Astrocyte (in vitro differentiated cells and primary cell): ENCODE measurements around the gene ING4. TPM values are rescaled to one million over a fixed set of nuclear protein-coding genes. Genes with fewer than 3 reads are reported as not detected.

Experiments
- DNase-seq: peaks from one replicate; pipeline ENCODE4 v3.0.0-alpha.2; 2010; ENCODE audit warnings: low read depth
- FAIRE-seq: peaks from 2 replicates; lab custom pipeline; 2011; peaks lifted over from hg19 to GRCh38; lab: Jason Lieb, UNC
- H2AFZ ChIP-seq: 2 replicates; pipeline ENCODE4 v1.6.0; 2012; ENCODE audit warnings: low read depth, low read length, inconsistent platforms
- H3K27ac ChIP-seq: 2 replicates; pipeline ENCODE4 v1.5.1; 2011; ENCODE audit warnings: low read depth, low read length, inconsistent platforms
- H3K27me3 ChIP-seq: 2 replicates; pipeline ENCODE4 v1.6.0; 2011; ENCODE audit warnings: low read length, inconsistent platforms; ENCODE audit not compliant: insufficient read depth
- H3K36me3 ChIP-seq: 2 replicates; pipeline ENCODE4 v1.5.1; 2011; ENCODE audit warnings: low read length, inconsistent platforms; ENCODE audit not compliant: insufficient read depth
- H3K4me1 ChIP-seq: 2 replicates; pipeline ENCODE4 v1.5.1; 2011; ENCODE audit warnings: low read length, inconsistent platforms; ENCODE audit not compliant: insufficient read depth
- H3K4me2 ChIP-seq: 2 replicates; pipeline ENCODE4 v1.6.0; 2012; ENCODE audit warnings: low read length, inconsistent platforms
- H3K4me3 ChIP-seq: 2 replicates; pipeline ENCODE4 v1.5.1; 2011; ENCODE audit warnings: low read depth, mild to moderate bottlenecking, low read length, inconsistent platforms; ENCODE audit not compliant: insufficient read depth
- H3K79me2 ChIP-seq: 2 replicates; pipeline ENCODE4 v1.6.0; 2012; ENCODE audit warnings: mild to moderate bottlenecking, low read length, inconsistent platforms; ENCODE audit not compliant: insufficient read depth
- H3K9ac ChIP-seq: 2 replicates; pipeline ENCODE4 v1.6.0; 2012; ENCODE audit warnings: mild to moderate bottlenecking, low read length, inconsistent platforms
- H3K9me3 ChIP-seq: 2 replicates; pipeline ENCODE4 v1.5.1; 2012; ENCODE audit warnings: low read depth, mild to moderate bottlenecking, low read length, inconsistent platforms; ENCODE audit not compliant: insufficient read depth
- H4K20me1 ChIP-seq: 2 replicates; pipeline ENCODE4 v1.6.0; 2012; ENCODE audit warnings: low read length, inconsistent platforms; ENCODE audit not compliant: insufficient read depth
- H3K27ac Mint-ChIP-seq: one replicate; pipeline ENCODE4 v1.8.0; 2021; ENCODE audit warnings: mild to moderate bottlenecking, mixed read lengths; ENCODE audit not compliant: unreplicated experiment
- H3K27me3 Mint-ChIP-seq: one replicate; pipeline ENCODE4 v1.8.0; 2021; ENCODE audit warnings: low read depth, mixed read lengths; ENCODE audit not compliant: unreplicated experiment
- H3K36me3 Mint-ChIP-seq: one replicate; pipeline ENCODE4 v1.8.0; 2021; ENCODE audit warnings: low read depth, mixed read lengths; ENCODE audit not compliant: unreplicated experiment
- H3K4me1 Mint-ChIP-seq: one replicate; pipeline ENCODE4 v1.8.0; 2021; ENCODE audit warnings: low read depth, mixed read lengths; ENCODE audit not compliant: unreplicated experiment
- H3K4me3 Mint-ChIP-seq: one replicate; pipeline ENCODE4 v1.8.0; 2021; ENCODE audit warnings: mild to moderate bottlenecking, moderate library complexity, mixed read lengths; ENCODE audit not compliant: unreplicated experiment
- H3K9me3 Mint-ChIP-seq: one replicate; pipeline ENCODE4 v1.8.0; 2021; ENCODE audit warnings: mild to moderate bottlenecking, mixed read lengths; ENCODE audit not compliant: unreplicated experiment
- EZH2 ChIP-seq: IDR thresholded peaks from 2 replicates; pipeline ENCODE4 v1.6.1; 2012; ENCODE audit warnings: mild to moderate bottlenecking, low read length, inconsistent platforms; ENCODE audit not compliant: insufficient read depth
- total RNA-seq: library from RNA; stranded (reverse); gene quantifications from 2 replicates; pipeline ENCODE4 v1.2.1, GENCODE V29; 2021
- TF ChIP-seq, protein P1 (sequence below): IDR thresholded peaks from 2 replicates; pipeline ENCODE4 v1.5.1; 2011; ENCODE audit warnings: low read depth, mild to moderate bottlenecking, inconsistent platforms, low read length, moderate library complexity; ENCODE audit not compliant: insufficient read depth

Gene ING4
- total RNA-seq, 1 donor from 2014 or later = 30.9 TPM

DNA sequence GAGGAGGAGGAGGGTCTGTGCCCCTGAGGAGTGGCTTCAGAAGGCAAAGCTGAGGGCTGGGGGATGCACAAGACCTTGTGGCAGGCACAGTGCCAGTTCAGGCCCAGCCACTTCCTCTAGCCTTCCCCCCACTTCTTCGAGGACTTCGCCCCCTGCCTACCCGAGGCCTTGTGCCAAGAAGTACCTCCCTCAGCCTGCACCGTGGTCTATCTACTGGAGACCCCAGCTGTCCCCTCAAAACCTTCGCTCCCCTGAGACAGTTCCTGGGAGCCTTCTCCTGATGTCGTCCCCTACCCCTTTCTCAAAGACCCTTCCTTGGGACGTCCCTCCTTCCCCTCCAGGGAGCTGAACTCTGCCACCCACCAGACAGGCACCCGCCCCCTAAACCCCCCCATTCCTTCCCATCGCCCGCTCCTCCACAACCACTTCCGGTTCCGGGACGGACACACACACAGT is 25.7 kb upstream of the ING4 start:
- DNase-seq (peak; percentile 9), FAIRE-seq (no peak)
- peak overlapping the region; percentile 94 for H3K4me2 ChIP-seq
- H3K4me1 ChIP-seq = peaks cover 25% of the 10 kb centered on the region
- peaks cover 5% of the 10 kb centered on the region for H3K36me3 ChIP-seq
- H3K79me2 ChIP-seq = peaks cover 67% of the 10 kb centered on the region
- peaks cover 45% of the 10 kb centered on the region for H4K20me1 ChIP-seq
- H3K4me3 ChIP-seq = peak overlapping the region; percentile 82
- H3K9me3 ChIP-seq = no peaks in the 10 kb centered on the region
- H3K27me3 ChIP-seq = no peaks in the 10 kb centered on the region
- H2AFZ ChIP-seq = peak overlapping the region; percentile 78
- H3K27me3 Mint-ChIP-seq = no peaks in the 10 kb centered on the region
- H3K9me3 Mint-ChIP-seq = no peaks in the 10 kb centered on the region
- peak overlapping the region; percentile 95 for H3K27ac ChIP-seq
- H3K9ac ChIP-seq = peak overlapping the region; percentile 90
- H3K4me3 Mint-ChIP-seq = peak overlapping the region; percentile 89
- peaks cover 41% of the 10 kb centered on the region for H3K4me1 Mint-ChIP-seq
- H3K36me3 Mint-ChIP-seq = peaks cover 6% of the 10 kb centered on the region
- peak overlapping the region; percentile 83 for H3K27ac Mint-ChIP-seq
- TF ChIP-seq, protein P1, sequence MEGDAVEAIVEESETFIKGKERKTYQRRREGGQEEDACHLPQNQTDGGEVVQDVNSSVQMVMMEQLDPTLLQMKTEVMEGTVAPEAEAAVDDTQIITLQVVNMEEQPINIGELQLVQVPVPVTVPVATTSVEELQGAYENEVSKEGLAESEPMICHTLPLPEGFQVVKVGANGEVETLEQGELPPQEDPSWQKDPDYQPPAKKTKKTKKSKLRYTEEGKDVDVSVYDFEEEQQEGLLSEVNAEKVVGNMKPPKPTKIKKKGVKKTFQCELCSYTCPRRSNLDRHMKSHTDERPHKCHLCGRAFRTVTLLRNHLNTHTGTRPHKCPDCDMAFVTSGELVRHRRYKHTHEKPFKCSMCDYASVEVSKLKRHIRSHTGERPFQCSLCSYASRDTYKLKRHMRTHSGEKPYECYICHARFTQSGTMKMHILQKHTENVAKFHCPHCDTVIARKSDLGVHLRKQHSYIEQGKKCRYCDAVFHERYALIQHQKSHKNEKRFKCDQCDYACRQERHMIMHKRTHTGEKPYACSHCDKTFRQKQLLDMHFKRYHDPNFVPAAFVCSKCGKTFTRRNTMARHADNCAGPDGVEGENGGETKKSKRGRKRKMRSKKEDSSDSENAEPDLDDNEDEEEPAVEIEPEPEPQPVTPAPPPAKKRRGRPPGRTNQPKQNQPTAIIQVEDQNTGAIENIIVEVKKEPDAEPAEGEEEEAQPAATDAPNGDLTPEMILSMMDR = no peak
- TF ChIP-seq EZH2 = no peak

DNA sequence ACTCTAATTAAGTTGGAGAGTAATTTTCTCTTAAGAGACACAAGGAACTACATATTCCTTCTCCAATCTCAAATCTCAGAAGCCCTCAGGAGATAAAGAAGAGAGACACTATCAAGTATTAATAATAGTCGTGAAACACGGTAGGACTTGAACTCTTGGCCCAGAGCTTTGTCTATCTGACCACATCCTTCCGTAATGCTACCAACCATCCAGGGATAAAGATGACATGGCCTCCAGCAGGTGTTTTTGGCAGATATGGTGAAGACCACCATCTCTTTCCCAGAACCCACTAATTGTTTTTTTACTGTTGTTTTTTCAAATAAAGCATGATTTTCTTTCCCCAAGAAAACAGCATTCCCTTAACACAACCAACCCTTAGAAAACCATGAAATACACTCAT is 22.9 kb upstream of the ING4 start:
- peaks cover 29% of the 10 kb centered on the region for H3K4me1 Mint-ChIP-seq
- Histone ChIP-seq H2AFZ (no peak overlapping the region), H3K4me3 (no peak overlapping the region), H4K20me1 (peaks cover 68% of the 10 kb centered on the region), H3K79me2 (peaks cover 93% of the 10 kb centered on the region), H3K9me3 (no peaks in the 10 kb centered on the region), H3K27me3 (no peaks in the 10 kb centered on the region), H3K4me2 (peak overlapping the region; percentile 94), H3K4me1 (peaks cover 25% of the 10 kb centered on the region), H3K9ac (no peak overlapping the region), H3K27ac (no peak overlapping the region), H3K36me3 (peaks cover 5% of the 10 kb centered on the region)
- H3K27me3 Mint-ChIP-seq = no peaks in the 10 kb centered on the region
- H3K36me3 Mint-ChIP-seq = peaks cover 4% of the 10 kb centered on the region
- no peaks in the 10 kb centered on the region for H3K9me3 Mint-ChIP-seq
- TF ChIP-seq, protein P1 = no peak
- no peak for TF ChIP-seq EZH2
- DNase-seq = no peak
- no peak overlapping the region for H3K4me3 Mint-ChIP-seq
- H3K27ac Mint-ChIP-seq = no peak overlapping the region
- FAIRE-seq = no peak

DNA sequence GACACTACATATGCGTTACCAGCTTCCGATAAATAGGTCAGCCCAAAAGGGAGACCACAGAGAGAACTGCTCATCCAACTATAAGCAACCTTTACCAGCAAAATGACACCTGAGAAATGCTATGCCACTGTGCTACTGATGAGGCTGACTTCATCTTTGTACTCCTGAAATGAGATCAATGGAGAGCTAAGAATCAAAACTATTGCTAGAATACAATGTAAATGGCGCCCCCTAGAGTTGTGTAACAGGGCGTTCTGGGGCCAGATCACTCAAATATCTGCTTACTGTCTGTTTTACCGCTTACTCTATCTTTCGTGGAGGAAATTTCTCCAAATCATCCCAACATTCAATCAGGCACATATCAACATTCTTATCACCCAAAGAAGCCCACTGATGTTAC is 21.7 kb upstream of the ING4 start:
- H4K20me1 ChIP-seq = peaks cover 80% of the 10 kb centered on the region
- no peaks in the 10 kb centered on the region for H3K9me3 ChIP-seq
- DNase-seq (no peak), FAIRE-seq (no peak)
- no peak overlapping the region for H3K4me3 ChIP-seq
- no peak overlapping the region for H3K9ac ChIP-seq
- H2AFZ ChIP-seq = no peak overlapping the region
- H3K79me2 ChIP-seq = peaks cover 96% of the 10 kb centered on the region
- H3K4me1 ChIP-seq = peaks cover 20% of the 10 kb centered on the region
- TF ChIP-seq, protein P1 = peak; percentile 43
- no peak for TF ChIP-seq EZH2
- Mint-ChIP-seq H3K27me3 (no peaks in the 10 kb centered on the region), H3K9me3 (no peaks in the 10 kb centered on the region), H3K36me3 (peaks cover 4% of the 10 kb centered on the region), H3K27ac (no peak overlapping the region), H3K4me3 (no peak overlapping the region), H3K4me1 (peaks cover 25% of the 10 kb centered on the region)
- no peak overlapping the region for H3K4me2 ChIP-seq
- peaks cover 7% of the 10 kb centered on the region for H3K36me3 ChIP-seq
- H3K27me3 ChIP-seq = no peaks in the 10 kb centered on the region
- no peak overlapping the region for H3K27ac ChIP-seq
